Measurements from ENCODE around the gene GAL. TPM values are rescaled to one million over a fixed set of nuclear protein-coding genes. Genes with fewer than 3 reads are reported as not detected.

The GAL gene
- total and polyA plus RNA-seq, 4 donors: 0.61 to 1.8 TPM; not detected in 2

DNA sequence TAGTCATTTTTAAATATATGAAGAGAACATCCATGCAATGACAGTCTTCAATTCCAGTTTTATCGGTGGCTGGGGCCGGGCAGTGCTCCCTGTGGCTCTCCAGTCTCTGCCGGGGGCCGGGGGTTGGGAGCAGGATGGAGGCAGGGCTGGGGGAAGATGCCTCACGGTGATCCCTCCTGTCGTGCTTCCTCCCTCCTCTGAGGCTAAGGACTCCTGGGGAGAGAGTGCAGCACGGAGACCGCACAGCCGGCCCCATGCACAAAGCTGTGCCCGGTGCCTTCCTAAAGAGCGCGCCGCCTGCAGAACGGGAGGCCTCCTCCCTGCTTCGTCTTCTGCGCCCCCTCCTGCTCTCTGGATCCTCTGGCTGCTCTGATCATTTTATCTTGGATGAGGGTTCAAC is 20.5 kb downstream of the GAL start:
- Histone ChIP-seq H3K4me3 (no peak overlapping the region), H3K4me1 (ENCODE audit: control insufficient read depth in 5 of 5, insufficient read depth in 5 of 5, low read length in 5 of 5) (no peaks in the 10 kb centered on the region), H3K27ac (ENCODE audit: low read depth in 1 of 2, low read length in 1 of 2) (no peak overlapping the region), H3K36me3 (ENCODE audit: control insufficient read depth in 4 of 4, insufficient read depth in 4 of 4, low read length in 4 of 4) (no peaks in the 10 kb centered on the region), H3K9ac (ENCODE audit: insufficient read depth in 1 of 2, low read length in 2 of 2) (no peak overlapping the region), H3K27me3 (ENCODE audit: control insufficient read depth in 3 of 3, insufficient read depth in 3 of 3, low read length in 2 of 3) (no peaks in the 10 kb centered on the region), H3K9me3 (ENCODE audit: control insufficient read depth in 4 of 4, insufficient read depth in 3 of 4, low read length in 3 of 4) (no peaks in the 10 kb centered on the region)
- TF ChIP-seq, protein P1, sequence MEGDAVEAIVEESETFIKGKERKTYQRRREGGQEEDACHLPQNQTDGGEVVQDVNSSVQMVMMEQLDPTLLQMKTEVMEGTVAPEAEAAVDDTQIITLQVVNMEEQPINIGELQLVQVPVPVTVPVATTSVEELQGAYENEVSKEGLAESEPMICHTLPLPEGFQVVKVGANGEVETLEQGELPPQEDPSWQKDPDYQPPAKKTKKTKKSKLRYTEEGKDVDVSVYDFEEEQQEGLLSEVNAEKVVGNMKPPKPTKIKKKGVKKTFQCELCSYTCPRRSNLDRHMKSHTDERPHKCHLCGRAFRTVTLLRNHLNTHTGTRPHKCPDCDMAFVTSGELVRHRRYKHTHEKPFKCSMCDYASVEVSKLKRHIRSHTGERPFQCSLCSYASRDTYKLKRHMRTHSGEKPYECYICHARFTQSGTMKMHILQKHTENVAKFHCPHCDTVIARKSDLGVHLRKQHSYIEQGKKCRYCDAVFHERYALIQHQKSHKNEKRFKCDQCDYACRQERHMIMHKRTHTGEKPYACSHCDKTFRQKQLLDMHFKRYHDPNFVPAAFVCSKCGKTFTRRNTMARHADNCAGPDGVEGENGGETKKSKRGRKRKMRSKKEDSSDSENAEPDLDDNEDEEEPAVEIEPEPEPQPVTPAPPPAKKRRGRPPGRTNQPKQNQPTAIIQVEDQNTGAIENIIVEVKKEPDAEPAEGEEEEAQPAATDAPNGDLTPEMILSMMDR (IDR thresholded peaks at IDR 0.05; ENCODE audit: control extremely low read depth, extremely low read depth): no peak
- ATAC-seq (ENCODE audit: insufficient read depth, low FRiP score) (no peak), DNase-seq (peak; percentile 17 to 46 (median 43))
- WGBS, 2 donors: 40 to 63% methylated on average over 16 of the region's 16 CpGs

DNA sequence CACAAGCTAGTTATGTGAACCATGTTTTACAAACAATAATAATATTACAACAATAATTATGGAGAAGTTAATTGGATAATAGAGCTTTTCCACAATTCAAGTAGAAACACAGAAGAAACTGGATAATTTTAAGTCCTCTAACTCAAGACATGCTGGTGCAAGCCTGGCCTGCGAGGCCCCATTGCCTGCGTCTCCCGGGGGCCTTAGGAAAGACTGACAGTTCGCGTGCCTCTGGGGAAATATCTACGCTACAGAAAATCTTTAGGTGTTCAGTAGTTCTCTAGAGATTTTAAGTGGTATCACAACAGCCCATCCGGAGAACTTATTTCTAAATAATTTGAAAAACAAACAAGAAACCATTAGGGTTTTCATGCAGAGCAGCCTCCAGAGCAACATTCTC is 23.2 kb downstream of the GAL start:
- no peak overlapping the region for H3K4me3 ChIP-seq
- H3K4me1 ChIP-seq (ENCODE audit: control insufficient read depth in 5 of 5, insufficient read depth in 5 of 5, low read length in 5 of 5): no peaks in the 10 kb centered on the region
- no peak overlapping the region for H3K9ac ChIP-seq (ENCODE audit: insufficient read depth in 1 of 2, low read length in 2 of 2)
- TF ChIP-seq, protein P1 (IDR thresholded peaks at IDR 0.05; ENCODE audit: control extremely low read depth, extremely low read depth): no peak
- no peak for ATAC-seq (ENCODE audit: insufficient read depth, low FRiP score)
- no peaks in the 10 kb centered on the region for H3K36me3 ChIP-seq (ENCODE audit: control insufficient read depth in 4 of 4, insufficient read depth in 4 of 4, low read length in 4 of 4)
- H3K27ac ChIP-seq (ENCODE audit: low read depth in 1 of 2, low read length in 1 of 2): no peak overlapping the region
- H3K9me3 ChIP-seq (ENCODE audit: control insufficient read depth in 4 of 4, insufficient read depth in 3 of 4, low read length in 3 of 4): no peaks in the 10 kb centered on the region
- 83 to 90% methylated on average over 7 of the region's 7 CpGs for WGBS, 2 donors
- no peak for DNase-seq
- no peaks in the 10 kb centered on the region for H3K27me3 ChIP-seq (ENCODE audit: control insufficient read depth in 3 of 3, insufficient read depth in 3 of 3, low read length in 2 of 3)

DNA sequence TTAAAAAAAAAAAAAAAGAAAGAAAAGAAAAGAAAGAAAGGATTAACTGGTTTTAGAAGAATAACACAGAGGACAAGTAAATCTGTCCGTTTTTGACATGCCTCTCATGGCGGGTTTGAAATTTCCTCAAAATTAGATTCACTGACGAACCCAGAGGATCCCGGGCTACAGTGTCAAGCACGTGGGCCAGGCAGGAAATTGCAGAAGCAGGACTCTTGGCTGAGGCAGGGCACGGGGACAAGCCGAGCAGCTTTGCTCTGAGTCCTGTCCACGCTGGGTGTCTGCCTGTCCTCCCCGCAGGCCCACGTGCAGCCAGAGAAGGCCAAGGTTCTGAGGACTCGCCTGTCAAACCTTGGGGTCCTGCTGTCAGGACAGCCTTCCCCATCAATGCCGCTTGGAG is 24.7 kb downstream of the GAL start:
- Histone ChIP-seq H3K4me3 (no peak overlapping the region), H3K9ac (ENCODE audit: insufficient read depth in 1 of 2, low read length in 2 of 2) (no peak overlapping the region), H3K36me3 (ENCODE audit: control insufficient read depth in 4 of 4, insufficient read depth in 4 of 4, low read length in 4 of 4) (no peaks in the 10 kb centered on the region), H3K4me1 (ENCODE audit: control insufficient read depth in 5 of 5, insufficient read depth in 5 of 5, low read length in 5 of 5) (peaks cover 0 to under 1% (median 0%) of the 10 kb centered on the region in 5 donors), H3K9me3 (ENCODE audit: control insufficient read depth in 4 of 4, insufficient read depth in 3 of 4, low read length in 3 of 4) (no peaks in the 10 kb centered on the region), H3K27ac (ENCODE audit: low read depth in 1 of 2, low read length in 1 of 2) (no peak overlapping the region), H3K27me3 (ENCODE audit: control insufficient read depth in 3 of 3, insufficient read depth in 3 of 3, low read length in 2 of 3) (no peaks in the 10 kb centered on the region)
- 55 to 74% methylated on average over 12 of the region's 12 CpGs for WGBS, 2 donors
- TF ChIP-seq, protein P1 (IDR thresholded peaks at IDR 0.05; ENCODE audit: control extremely low read depth, extremely low read depth): no peak
- ATAC-seq (ENCODE audit: insufficient read depth, low FRiP score) (no peak), DNase-seq (no peak)

DNA sequence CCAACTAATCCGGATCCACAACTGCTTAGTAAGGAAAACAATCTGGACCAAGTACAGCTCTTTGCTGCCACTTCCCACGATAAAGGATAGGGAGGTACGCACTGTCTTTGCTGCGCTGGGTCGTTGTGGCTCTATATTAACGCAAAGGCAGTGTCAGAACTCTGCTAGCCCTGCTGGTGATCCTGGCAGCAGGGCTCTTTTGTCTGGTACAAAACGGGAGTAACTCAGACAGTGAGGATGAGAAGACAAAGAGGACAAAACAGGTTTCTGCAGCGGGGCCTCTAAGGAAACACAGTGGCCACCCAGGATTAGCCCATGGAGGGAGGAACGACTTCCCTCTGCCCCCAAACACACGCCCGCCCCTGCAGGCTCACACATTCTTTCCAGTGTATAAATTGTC is 26.1 kb downstream of the GAL start:
- Histone ChIP-seq H3K27me3 (ENCODE audit: control insufficient read depth in 3 of 3, insufficient read depth in 3 of 3, low read length in 2 of 3) (no peaks in the 10 kb centered on the region), H3K27ac (ENCODE audit: low read depth in 1 of 2, low read length in 1 of 2) (no peak overlapping the region), H3K4me1 (ENCODE audit: control insufficient read depth in 5 of 5, insufficient read depth in 5 of 5, low read length in 5 of 5) (peaks cover 0 to 6% (median 0%) of the 10 kb centered on the region in 5 donors), H3K9me3 (ENCODE audit: control insufficient read depth in 4 of 4, insufficient read depth in 3 of 4, low read length in 3 of 4) (no peaks in the 10 kb centered on the region), H3K9ac (ENCODE audit: insufficient read depth in 1 of 2, low read length in 2 of 2) (no peak overlapping the region), H3K4me3 (no peak overlapping the region), H3K36me3 (ENCODE audit: control insufficient read depth in 4 of 4, insufficient read depth in 4 of 4, low read length in 4 of 4) (no peaks in the 10 kb centered on the region)
- ATAC-seq (ENCODE audit: insufficient read depth, low FRiP score) (no peak), DNase-seq (no peak)
- WGBS, 2 donors: 89 to 91% methylated on average over 11 of the region's 11 CpGs
- TF ChIP-seq, protein P1 (IDR thresholded peaks at IDR 0.05; ENCODE audit: control extremely low read depth, extremely low read depth): no peak

Measured in lung (tissue), 12 donors.